GM19238 (cell line): ENCODE measurements around the gene NAXE.
"Not testable (repeated sequence)": the region's sequence is repeated elsewhere in the genome, so short reads cannot be mapped to it uniquely, and the experiment has no call there.

Source experiments
- DNase-seq: peaks from one replicate; pipeline ENCODE4 v3.0.0; 2011; ENCODE audit warnings: low spot score; ENCODE audit not compliant: insufficient read length

The NAXE gene

GRCh38 chr1:156591432-156592157 is at the start of gene NAXE:
NAXE (plus strand) TSS chr1:156591776; CDS start chr1:156591805, 29 bp downstream.
- DNase-seq, result peak; percentile 82

- DNase-seq, result no peak
These were observed 48.5 kb upstream of the NAXE start for GRCh38 chr1:156543066-156543465.

GRCh38 chr1:156544592-156545102 is 46.9 kb upstream of the NAXE start:
- DNase-seq, result no peak

- DNase-seq, result no peak
These were observed 45.3 kb upstream of the NAXE start for GRCh38 chr1:156546267-156546666.

- no peak for DNase-seq
These were observed 44.1 kb upstream of the NAXE start for GRCh38 chr1:156547434-156547833.

- no peak for DNase-seq
These were observed 43.6 kb upstream of the NAXE start for GRCh38 chr1:156547982-156548381.

- no peak for DNase-seq
These were observed 42.2 kb upstream of the NAXE start for GRCh38 chr1:156549390-156549789.

GRCh38 chr1:156549831-156550230 is 41.7 kb upstream of the NAXE start:
- DNase-seq, result no peak

GRCh38 chr1:156550346-156550745 is 41.2 kb upstream of the NAXE start:
- DNase-seq, result no peak

- DNase-seq, result no peak
These were observed 40.4 kb upstream of the NAXE start for GRCh38 chr1:156551066-156551643.

GRCh38 chr1:156551869-156552268 is 39.7 kb upstream of the NAXE start:
- no peak for DNase-seq

GRCh38 chr1:156552518-156552917 is 39.1 kb upstream of the NAXE start:
- no peak for DNase-seq

GRCh38 chr1:156552937-156553336 is 38.6 kb upstream of the NAXE start:
- not testable (repeated sequence) for DNase-seq

- no peak for DNase-seq
These were observed 37.6 kb upstream of the NAXE start for GRCh38 chr1:156553860-156554485.

GRCh38 chr1:156554971-156555370 is 36.6 kb upstream of the NAXE start:
- no peak for DNase-seq

GRCh38 chr1:156555715-156556114 is 35.9 kb upstream of the NAXE start:
- DNase-seq, result no peak

GRCh38 chr1:156556354-156556753 is 35.2 kb upstream of the NAXE start:
- DNase-seq, result no peak

GRCh38 chr1:156559086-156559796 is 32.3 kb upstream of the NAXE start:
- no peak for DNase-seq

- no peak for DNase-seq
These were observed 31.7 kb upstream of the NAXE start for GRCh38 chr1:156559797-156560385.

GRCh38 chr1:156560585-156561163 is 30.9 kb upstream of the NAXE start:
- no peak for DNase-seq

- DNase-seq, result no peak
These were observed 26.1 kb upstream of the NAXE start for GRCh38 chr1:156565519-156565918.
